HG03558 (cell line): ENCODE measurements around the gene GDI1.

Experiments used
- ATAC-seq: cut with Tn5 transposase; IDR thresholded peaks from one replicate; pipeline ENCODE4 v1.9.1; 2021; ENCODE audit warnings: moderate number of reproducible peaks; ENCODE audit not compliant: unreplicated experiment; ENCODE audit errors: extremely low read depth

The GDI1 gene

GRCh38 chrX:154435171-154435733 lies 1.7 kb upstream of the GDI1 start:
- no peak for ATAC-seq

- ATAC-seq = no peak
Observed at GRCh38 chrX:154436374-154436982, 476 bp upstream of the GDI1 start.

DNA sequence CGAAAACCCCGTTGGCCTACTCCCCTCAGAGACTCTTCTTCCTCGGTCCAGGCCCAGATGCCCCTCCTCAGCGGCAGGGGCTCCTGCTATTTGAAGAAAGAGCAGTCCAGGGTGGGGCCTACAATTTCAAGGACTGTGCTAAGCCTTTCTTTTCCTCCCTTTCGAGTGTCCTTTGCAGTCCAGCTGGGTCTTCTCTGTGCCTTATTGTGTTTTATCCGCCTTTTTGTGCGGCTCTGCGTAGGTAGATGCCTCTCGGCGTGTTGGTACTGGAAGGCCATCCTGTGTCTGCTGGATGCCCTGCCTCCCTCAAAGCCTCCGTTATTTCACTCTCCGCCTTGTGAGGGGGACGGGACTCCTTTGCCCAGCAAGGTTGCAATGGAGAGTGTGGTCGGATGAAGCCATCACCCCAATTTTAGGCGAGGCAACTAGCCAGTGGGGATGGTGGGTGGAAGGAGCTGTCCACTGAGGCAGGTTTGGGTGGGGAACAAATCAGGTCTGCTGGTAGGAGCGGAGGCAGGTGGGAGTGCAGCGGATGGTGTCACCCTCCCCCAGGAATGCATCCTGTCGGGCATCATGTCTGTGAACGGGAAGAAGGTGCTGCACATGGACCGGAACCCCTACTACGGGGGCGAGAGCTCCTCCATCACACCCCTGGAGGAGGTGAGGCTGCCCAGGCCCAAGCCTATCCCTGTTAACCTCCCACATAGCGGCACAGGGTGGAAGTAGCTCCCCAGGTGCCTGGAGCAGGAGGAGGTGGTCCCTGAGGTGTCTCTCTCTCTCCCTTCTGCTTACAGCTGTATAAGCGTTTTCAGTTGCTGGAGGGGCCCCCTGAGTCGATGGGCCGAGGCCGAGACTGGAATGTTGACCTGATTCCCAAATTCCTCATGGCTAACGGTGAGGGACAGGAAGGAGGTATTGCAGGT lies 1.3 kb downstream of the GDI1 start:
- no peak for ATAC-seq

GRCh38 chrX:154439841-154440240 lies 2.9 kb downstream of the GDI1 start:
- ATAC-seq = no peak

DNA sequence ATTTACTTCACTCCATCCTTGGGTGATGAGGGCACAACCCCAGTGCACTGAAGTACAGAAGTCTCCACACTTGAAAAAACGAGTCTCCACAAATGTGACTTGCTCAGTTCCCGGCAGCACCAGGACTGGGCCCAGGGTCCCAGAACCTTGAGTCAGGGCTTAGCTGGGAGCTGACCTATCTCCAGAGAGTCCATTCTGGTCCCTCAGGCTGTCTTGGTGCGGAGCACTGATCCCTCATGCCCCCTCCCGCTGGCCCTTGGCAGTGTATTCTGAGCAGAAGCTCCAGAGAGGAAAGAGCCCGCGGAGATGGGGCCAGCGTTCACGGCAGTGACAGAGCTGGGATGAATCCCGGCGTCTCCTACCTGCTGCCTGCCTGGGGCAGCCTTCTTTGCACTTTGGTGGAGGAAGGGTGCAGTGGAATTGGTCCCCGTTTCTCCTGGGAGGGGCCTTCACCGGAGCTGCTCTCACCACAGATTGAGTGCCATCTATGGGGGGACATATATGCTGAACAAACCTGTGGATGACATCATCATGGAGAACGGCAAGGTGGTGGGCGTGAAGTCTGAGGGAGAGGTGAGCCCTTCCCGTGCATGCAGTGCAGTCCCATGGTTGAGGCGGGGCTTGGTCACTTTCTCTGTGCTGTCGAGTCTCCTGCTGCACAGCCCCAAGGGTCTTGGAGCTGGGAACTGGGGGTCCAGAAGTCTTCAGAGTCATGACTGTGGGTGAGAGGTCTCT lies 3.8 kb downstream of the GDI1 start:
- no peak for ATAC-seq

GRCh38 chrX:154441564-154441963 lies 4.6 kb downstream of the GDI1 start:
- no peak for ATAC-seq

- no peak for ATAC-seq
Observed at GRCh38 chrX:154441984-154442707, 5.2 kb downstream of the GDI1 start.

- no peak for ATAC-seq
Observed at GRCh38 chrX:154443479-154443910, 6.5 kb downstream of the GDI1 start.

- no peak for ATAC-seq
Observed at GRCh38 chrX:154443992-154444754, 7.2 kb downstream of the GDI1 start, which contains the start of gene FAM50A. TSS of gene FAM50A (plus strand) at chrX:154444141. CDS start at chrX:154444236, 95 bp downstream.

DNA sequence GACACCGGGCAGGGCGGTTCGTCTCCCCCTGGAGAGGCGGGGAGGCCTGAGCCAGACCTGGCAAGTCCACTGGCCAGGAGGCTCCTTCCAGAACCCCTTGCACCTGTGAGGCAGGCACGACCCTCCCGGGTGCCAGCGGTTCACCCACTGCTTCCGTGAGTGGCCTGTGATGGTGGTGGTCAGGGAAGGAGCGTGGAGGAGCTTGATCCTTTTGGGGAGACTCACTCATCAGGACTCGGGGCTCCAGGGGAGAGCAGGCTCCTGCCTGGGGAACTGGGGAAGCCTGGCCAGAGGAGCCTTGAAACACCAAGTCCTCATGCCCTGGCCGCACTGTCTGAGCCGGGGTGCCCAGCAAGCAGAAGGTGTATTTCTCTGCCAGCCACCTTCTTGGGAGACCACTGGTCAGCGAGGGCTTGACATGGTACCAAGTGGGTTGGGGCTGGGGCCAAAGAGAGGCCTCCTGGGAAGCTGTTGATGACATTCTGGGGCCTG lies 7.8 kb downstream of the GDI1 start:
- ATAC-seq = no peak

DNA sequence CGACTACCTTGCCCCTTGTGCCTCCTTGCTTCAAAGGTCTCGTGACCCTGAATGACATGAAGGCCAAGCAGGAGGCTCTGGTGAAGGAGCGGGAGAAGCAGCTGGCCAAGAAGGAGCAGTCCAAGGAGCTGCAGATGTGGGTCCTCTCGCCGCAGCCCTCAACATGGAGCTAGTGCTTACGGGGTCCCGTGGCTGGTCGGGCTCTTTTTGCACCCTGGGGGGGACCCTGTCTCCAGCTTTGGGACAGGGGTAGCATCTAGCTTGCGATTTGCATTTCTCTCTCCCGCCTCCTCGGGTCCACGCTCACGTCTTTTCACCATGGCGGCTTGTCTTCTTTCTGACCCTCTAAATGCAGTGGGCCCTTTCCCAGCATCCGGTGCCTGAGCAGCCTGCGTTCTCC lies 8.8 kb downstream of the GDI1 start:
- ATAC-seq = no peak

- ATAC-seq = no peak
Observed at GRCh38 chrX:154446430-154446829, 9.5 kb downstream of the GDI1 start.

- ATAC-seq = no peak
Observed at GRCh38 chrX:154448484-154448883, 11.5 kb downstream of the GDI1 start.

- no peak for ATAC-seq
Observed at GRCh38 chrX:154449618-154450017, 12.7 kb downstream of the GDI1 start.

DNA sequence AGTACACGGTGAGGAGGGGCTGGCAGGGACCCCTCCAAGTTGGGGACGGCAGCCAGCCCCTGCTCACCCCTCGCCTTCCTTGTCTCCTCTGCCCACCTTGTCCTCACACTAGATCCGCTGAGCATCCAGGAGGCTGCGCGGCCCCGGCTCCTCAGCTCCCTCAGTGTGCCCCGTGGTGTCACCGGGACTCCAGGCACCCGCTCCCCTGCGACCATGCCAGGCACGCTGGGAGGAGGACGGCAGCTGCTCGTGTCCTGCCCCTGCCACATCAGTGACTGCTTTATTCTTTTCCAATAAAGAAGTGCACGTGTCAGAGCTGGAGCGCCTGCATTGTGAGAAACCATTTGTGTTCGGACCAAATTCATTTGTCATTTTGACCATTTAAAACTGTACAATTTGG lies 13.4 kb downstream of the GDI1 start:
- no peak for ATAC-seq

DNA sequence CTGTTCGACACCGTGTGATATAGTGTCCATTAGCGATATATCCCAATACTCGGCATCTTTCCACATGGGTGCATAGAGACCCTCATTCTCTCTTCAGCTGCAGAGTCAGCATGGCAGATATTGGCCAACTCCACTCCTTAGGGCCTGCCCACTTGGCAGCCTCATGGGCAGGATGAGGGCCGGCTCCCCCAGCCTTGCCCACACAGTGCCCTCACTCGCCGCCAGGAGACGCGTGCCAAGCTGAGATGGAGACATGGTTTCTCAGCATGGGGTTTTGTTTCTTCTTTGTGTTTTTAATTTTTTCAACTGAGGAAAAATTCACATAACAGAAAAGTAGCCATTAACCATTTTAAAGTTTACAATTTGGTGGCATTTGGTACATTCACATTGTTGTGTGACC lies 15.9 kb downstream of the GDI1 start:
- no peak for ATAC-seq

- ATAC-seq = no peak
Observed at GRCh38 chrX:154457491-154458115, 20.6 kb downstream of the GDI1 start.

GRCh38 chrX:154458116-154458953 lies 21.4 kb downstream of the GDI1 start, which contains the start of gene PLXNA3:
TSS of gene PLXNA3 (plus strand) at chrX:154458281. CDS start at chrX:154460184, 1,903 bp downstream.
- ATAC-seq = no peak
